ENCODE results near the gene NEK1.

- TF ChIP-seq CTCF (IDR thresholded peaks at IDR 0.05) (no peak), EP300 (IDR thresholded peaks at IDR 0.05) (no peak), POLR2AphosphoS5 (IDR thresholded peaks at IDR 0.05) (no peak)
Observed at GRCh38 chr4:169446824-169447223, 165.6 kb downstream of the NEK1 start.

All from stomach (tissue), 4 donors.